Measurements from ENCODE around the gene ERFL.

GRCh38 chr19:41913538-41914423 is 14.5 kb downstream of the ERFL start:
- no peak for TF ChIP-seq CTCF (IDR thresholded peaks at IDR 0.05; ENCODE audit: borderline replicate concordance, extremely low read depth, low read length, poor library complexity, severe bottlenecking)
- TF ChIP-seq EZH2 (IDR thresholded peaks at IDR 0.05; ENCODE audit: borderline replicate concordance, low read depth, low read length, severe bottlenecking): no peak
